Neural cell (in vitro differentiated cells): ENCODE results near the gene CMTR2. TPM values are rescaled to one million over a fixed set of nuclear protein-coding genes. Genes with fewer than 3 reads are reported as not detected.

ENCODE experiments used
- H2AFZ ChIP-seq: fragments of 200-600, 300-800 bp; sonication (generic), shearing (Covaris generic); 2 replicates; pipeline ENCODE4 v1.6.0; 2014; ENCODE audit warnings: low read depth, mild to moderate bottlenecking, antibody characterized with exemption, low read length, moderate library complexity
- H3F3A ChIP-seq: fragments of 200-600 bp; shearing (Covaris generic); 2 replicates; pipeline ENCODE4 v1.6.1; 2016; ENCODE audit warnings: mild to moderate bottlenecking, moderate library complexity, mixed read lengths, antibody characterized with exemption, low read length; ENCODE audit not compliant: insufficient read depth, poor library complexity, severe bottlenecking
- H3K27ac ChIP-seq: fragments of 200-600, 300-800 bp; sonication (generic), shearing (Covaris generic); 2 replicates; pipeline ENCODE4 v1.5.1; 2014; ENCODE audit warnings: mild to moderate bottlenecking, low read length, moderate library complexity
- H3K27me3 ChIP-seq: fragments of 300-800, 200-600 bp; sonication (generic), shearing (Covaris generic); 2 replicates; pipeline ENCODE4 v1.6.0; 2014; ENCODE audit warnings: mild to moderate bottlenecking, low read depth, low read length, moderate library complexity; ENCODE audit not compliant: insufficient read depth
- H3K36me3 ChIP-seq: fragments of 300-800, 200-600 bp; sonication (generic), shearing (Covaris generic); 2 replicates; pipeline ENCODE4 v1.5.1; 2014; ENCODE audit warnings: mild to moderate bottlenecking, antibody characterized with exemption, low read length, moderate library complexity; ENCODE audit not compliant: insufficient read depth
- H3K4me2 ChIP-seq: fragments of 300-800, 200-600 bp; sonication (generic), shearing (Covaris generic); 2 replicates; pipeline ENCODE4 v1.6.0; 2014; ENCODE audit warnings: mild to moderate bottlenecking, low read length
- H3K4me3 ChIP-seq: fragments of 300-800, 200-600 bp; sonication (generic), shearing (Covaris generic); 2 replicates; pipeline ENCODE4 v1.5.1; 2014; ENCODE audit warnings: mild to moderate bottlenecking, low read length, moderate library complexity
- H3K79me2 ChIP-seq: fragments of 200-600 bp; shearing (Covaris generic); replicated peaks from 2 replicates; pipeline ENCODE4 v1.6.0; 2014; ENCODE audit warnings: mild to moderate bottlenecking, low read length, moderate library complexity; ENCODE audit not compliant: insufficient read depth
- H3K9ac ChIP-seq: fragments of 300-800, 200-600 bp; sonication (generic), shearing (Covaris generic); 2 replicates; pipeline ENCODE4 v1.6.1; 2016; ENCODE audit warnings: mild to moderate bottlenecking, low read length, mixed read lengths
- H3K9me2 ChIP-seq: fragments of 200-600 bp; shearing (Covaris generic); 2 replicates; pipeline ENCODE4 v1.6.1; 2016; ENCODE audit warnings: mild to moderate bottlenecking, low read length, mixed read lengths; ENCODE audit not compliant: insufficient read depth
- H3K9me3 ChIP-seq: fragments of 200-600, 300-800 bp; sonication (generic), shearing (Covaris generic); 2 replicates; pipeline ENCODE4 v1.6.1; 2016; ENCODE audit warnings: mild to moderate bottlenecking, mixed run types, low read length, moderate library complexity, mixed read lengths
- H4K20me1 ChIP-seq: fragments of 200-600 bp; shearing (Covaris generic); 2 replicates; pipeline ENCODE4 v1.6.1; 2016; ENCODE audit warnings: mild to moderate bottlenecking, mixed run types; ENCODE audit not compliant: insufficient read depth
- EP300 ChIP-seq: fragments of 450-650 bp; conservative IDR thresholded peaks from 2 replicates; pipeline ENCODE4 v1.6.1; 2014; ENCODE audit warnings: antibody characterized with exemption, mild to moderate bottlenecking, moderate library complexity; ENCODE audit not compliant: poor library complexity, severe bottlenecking
- EZH2 ChIP-seq: fragments of 200-600, 300-800 bp; shearing (Covaris generic), sonication (generic); IDR thresholded peaks from 2 replicates; pipeline ENCODE4 v1.6.1; 2014; ENCODE audit warnings: antibody characterized with exemption, low read length, borderline replicate concordance, mild to moderate bottlenecking; ENCODE audit not compliant: insufficient read depth, poor library complexity, severe bottlenecking
- MXI1 ChIP-seq: fragments of 450-650 bp; conservative IDR thresholded peaks from 2 replicates; pipeline ENCODE4 v1.6.1; 2014; ENCODE audit warnings: antibody characterized with exemption, mild to moderate bottlenecking; ENCODE audit not compliant: poor library complexity, severe bottlenecking
- POLR2AphosphoS5 ChIP-seq: IDR thresholded peaks from 2 replicates; pipeline ENCODE4 v1.6.1; 2012
- RAD21 ChIP-seq: fragments of 450-650 bp; conservative IDR thresholded peaks from 2 replicates; pipeline ENCODE4 v1.6.1; 2014; ENCODE audit warnings: antibody characterized with exemption, mild to moderate bottlenecking, moderate library complexity
- SMC3 ChIP-seq: fragments of 450-650 bp; conservative IDR thresholded peaks from 2 replicates; pipeline ENCODE4 v1.6.1; 2014; ENCODE audit warnings: antibody characterized with exemption, mild to moderate bottlenecking, moderate library complexity; ENCODE audit not compliant: poor library complexity
- TAF1 ChIP-seq: IDR thresholded peaks from 2 replicates; pipeline ENCODE4 v1.6.1; 2012; ENCODE audit warnings: low read depth
- polyA plus RNA-seq: library from polyadenylated mRNA; depleted of rRNA; stranded (reverse); fragments of >200 nt; gene quantifications from 2 replicates; pipeline ENCODE4 v1.2.3, GENCODE V29; 2014
- TF ChIP-seq, protein P1 (sequence below): fragments of 450-650 bp; IDR thresholded peaks from 2 replicates; pipeline ENCODE4 v1.5.1; 2014; ENCODE audit warnings: antibody characterized with exemption, mild to moderate bottlenecking, moderate library complexity; ENCODE audit not compliant: poor library complexity, severe bottlenecking
- TF ChIP-seq, protein P2 (sequence below): IDR thresholded peaks from 2 replicates; pipeline ENCODE4 v1.6.1; 2012; ENCODE audit warnings: borderline replicate concordance

The CMTR2 gene
- polyA plus RNA-seq, 1 donor from 2014 or later = 46.9 TPM

DNA sequence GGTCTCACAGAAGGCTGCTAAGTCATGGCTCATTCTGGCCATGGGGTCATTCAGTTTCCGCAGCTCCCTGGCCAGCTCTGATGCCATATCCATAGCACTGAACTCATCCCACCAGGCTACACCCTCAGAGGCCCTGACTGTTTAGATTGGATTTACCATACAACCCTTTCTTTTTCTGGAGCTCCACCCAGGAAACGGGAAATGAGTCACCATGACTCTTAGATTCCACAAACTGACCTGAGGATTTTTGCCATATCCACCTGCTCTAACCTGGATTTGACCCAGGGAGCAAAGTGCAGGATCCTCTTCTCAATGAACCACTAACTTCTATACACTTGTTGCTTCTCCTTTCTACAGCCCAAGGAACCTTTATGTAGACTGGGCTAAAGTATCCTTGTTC, 49.0 kb upstream of the CMTR2 start:
- no peak overlapping the region for H3K4me2 ChIP-seq
- no peak overlapping the region for H3K4me3 ChIP-seq
- no peaks in the 10 kb centered on the region for H3K9me3 ChIP-seq
- H3K36me3 ChIP-seq = no peaks in the 10 kb centered on the region
- no peak overlapping the region for H2AFZ ChIP-seq
- no peaks in the 10 kb centered on the region for H3F3A ChIP-seq
- no peak for TF ChIP-seq TAF1
- no peak overlapping the region for H3K9ac ChIP-seq
- H3K27me3 ChIP-seq = no peaks in the 10 kb centered on the region
- no peaks in the 10 kb centered on the region for H3K9me2 ChIP-seq
- no peaks in the 10 kb centered on the region for H4K20me1 ChIP-seq
- no peak overlapping the region for H3K27ac ChIP-seq
- no peaks in the 10 kb centered on the region for H3K79me2 ChIP-seq

DNA sequence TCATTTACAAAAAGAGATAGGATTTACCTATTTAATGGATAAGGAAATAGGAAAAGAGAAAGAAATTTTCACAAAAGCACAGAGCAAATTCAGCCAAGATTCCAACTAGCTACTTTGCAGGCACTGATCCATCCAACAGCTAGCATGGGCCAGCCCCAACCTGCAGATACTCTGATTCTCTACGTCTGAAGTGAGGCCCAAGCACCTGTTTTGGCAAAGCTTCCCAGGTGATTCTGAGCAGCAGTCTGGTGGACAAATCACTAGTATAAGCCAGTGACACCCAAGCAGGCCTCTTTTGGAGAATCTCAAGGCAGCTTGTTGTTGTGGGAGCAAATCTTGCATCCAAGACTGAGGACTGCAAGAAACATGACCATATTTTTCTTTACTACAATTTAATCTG, 48.4 kb upstream of the CMTR2 start:
- Histone ChIP-seq H2AFZ (no peak overlapping the region), H3K4me2 (no peak overlapping the region)

DNA sequence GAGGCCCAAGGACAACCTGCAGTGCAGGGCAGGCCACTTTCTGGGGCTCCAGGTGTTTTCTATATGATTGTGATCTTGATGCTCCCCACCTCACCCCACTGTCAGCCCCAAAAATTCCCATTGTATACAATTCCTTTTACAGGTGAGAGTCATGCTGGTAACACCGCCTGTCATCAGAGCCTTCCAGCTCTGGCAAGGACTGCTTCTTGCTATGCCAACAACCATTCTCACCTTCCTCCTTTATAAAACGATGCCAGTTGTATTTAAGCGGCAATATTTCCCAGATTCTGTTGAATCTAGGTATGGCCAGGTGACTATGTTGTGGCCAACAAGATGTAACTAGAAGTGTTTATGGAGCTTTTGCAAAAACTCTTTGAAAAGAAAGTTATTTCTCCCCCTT, 38.9 kb upstream of the CMTR2 start:
- no peaks in the 10 kb centered on the region for H4K20me1 ChIP-seq
- no peaks in the 10 kb centered on the region for H3K36me3 ChIP-seq
- no peak overlapping the region for H3K4me2 ChIP-seq
- no peaks in the 10 kb centered on the region for H3K27me3 ChIP-seq
- H3K9ac ChIP-seq = no peak overlapping the region
- H3K4me3 ChIP-seq = no peak overlapping the region
- H3K79me2 ChIP-seq = no peaks in the 10 kb centered on the region
- no peaks in the 10 kb centered on the region for H3K9me3 ChIP-seq
- TF ChIP-seq TAF1 = no peak
- TF ChIP-seq POLR2AphosphoS5 = no peak
- TF ChIP-seq MXI1 = no peak
- TF ChIP-seq, protein P1, sequence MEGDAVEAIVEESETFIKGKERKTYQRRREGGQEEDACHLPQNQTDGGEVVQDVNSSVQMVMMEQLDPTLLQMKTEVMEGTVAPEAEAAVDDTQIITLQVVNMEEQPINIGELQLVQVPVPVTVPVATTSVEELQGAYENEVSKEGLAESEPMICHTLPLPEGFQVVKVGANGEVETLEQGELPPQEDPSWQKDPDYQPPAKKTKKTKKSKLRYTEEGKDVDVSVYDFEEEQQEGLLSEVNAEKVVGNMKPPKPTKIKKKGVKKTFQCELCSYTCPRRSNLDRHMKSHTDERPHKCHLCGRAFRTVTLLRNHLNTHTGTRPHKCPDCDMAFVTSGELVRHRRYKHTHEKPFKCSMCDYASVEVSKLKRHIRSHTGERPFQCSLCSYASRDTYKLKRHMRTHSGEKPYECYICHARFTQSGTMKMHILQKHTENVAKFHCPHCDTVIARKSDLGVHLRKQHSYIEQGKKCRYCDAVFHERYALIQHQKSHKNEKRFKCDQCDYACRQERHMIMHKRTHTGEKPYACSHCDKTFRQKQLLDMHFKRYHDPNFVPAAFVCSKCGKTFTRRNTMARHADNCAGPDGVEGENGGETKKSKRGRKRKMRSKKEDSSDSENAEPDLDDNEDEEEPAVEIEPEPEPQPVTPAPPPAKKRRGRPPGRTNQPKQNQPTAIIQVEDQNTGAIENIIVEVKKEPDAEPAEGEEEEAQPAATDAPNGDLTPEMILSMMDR = no peak
- TF ChIP-seq, protein P2, sequence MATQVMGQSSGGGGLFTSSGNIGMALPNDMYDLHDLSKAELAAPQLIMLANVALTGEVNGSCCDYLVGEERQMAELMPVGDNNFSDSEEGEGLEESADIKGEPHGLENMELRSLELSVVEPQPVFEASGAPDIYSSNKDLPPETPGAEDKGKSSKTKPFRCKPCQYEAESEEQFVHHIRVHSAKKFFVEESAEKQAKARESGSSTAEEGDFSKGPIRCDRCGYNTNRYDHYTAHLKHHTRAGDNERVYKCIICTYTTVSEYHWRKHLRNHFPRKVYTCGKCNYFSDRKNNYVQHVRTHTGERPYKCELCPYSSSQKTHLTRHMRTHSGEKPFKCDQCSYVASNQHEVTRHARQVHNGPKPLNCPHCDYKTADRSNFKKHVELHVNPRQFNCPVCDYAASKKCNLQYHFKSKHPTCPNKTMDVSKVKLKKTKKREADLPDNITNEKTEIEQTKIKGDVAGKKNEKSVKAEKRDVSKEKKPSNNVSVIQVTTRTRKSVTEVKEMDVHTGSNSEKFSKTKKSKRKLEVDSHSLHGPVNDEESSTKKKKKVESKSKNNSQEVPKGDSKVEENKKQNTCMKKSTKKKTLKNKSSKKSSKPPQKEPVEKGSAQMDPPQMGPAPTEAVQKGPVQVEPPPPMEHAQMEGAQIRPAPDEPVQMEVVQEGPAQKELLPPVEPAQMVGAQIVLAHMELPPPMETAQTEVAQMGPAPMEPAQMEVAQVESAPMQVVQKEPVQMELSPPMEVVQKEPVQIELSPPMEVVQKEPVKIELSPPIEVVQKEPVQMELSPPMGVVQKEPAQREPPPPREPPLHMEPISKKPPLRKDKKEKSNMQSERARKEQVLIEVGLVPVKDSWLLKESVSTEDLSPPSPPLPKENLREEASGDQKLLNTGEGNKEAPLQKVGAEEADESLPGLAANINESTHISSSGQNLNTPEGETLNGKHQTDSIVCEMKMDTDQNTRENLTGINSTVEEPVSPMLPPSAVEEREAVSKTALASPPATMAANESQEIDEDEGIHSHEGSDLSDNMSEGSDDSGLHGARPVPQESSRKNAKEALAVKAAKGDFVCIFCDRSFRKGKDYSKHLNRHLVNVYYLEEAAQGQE = no peak
- TF ChIP-seq SMC3 = no peak
- no peak for TF ChIP-seq EZH2
- no peak for TF ChIP-seq EP300
- TF ChIP-seq RAD21 = no peak
- H3K9me2 ChIP-seq = no peaks in the 10 kb centered on the region
- H3K27ac ChIP-seq = no peak overlapping the region
- no peaks in the 10 kb centered on the region for H3F3A ChIP-seq
- H2AFZ ChIP-seq = no peak overlapping the region

More for the DNA sequence above, 48.4 kb upstream of the CMTR2 start:
- Histone ChIP-seq H3K79me2 (no peaks in the 10 kb centered on the region), H3K9me3 (no peaks in the 10 kb centered on the region), H3K27me3 (no peaks in the 10 kb centered on the region), H4K20me1 (no peaks in the 10 kb centered on the region), H3K27ac (no peak overlapping the region), H3K9ac (no peak overlapping the region), H3K36me3 (no peaks in the 10 kb centered on the region), H3F3A (no peaks in the 10 kb centered on the region), H3K4me3 (no peak overlapping the region), H3K9me2 (no peaks in the 10 kb centered on the region)
- TF ChIP-seq, protein P2 = no peak
- TF ChIP-seq POLR2AphosphoS5 (no peak), TAF1 (no peak), SMC3 (no peak), EZH2 (no peak)
